ENCODE data around the gene RGS10.
"Not testable (repeated sequence)": the region's sequence is repeated elsewhere in the genome, so short reads cannot be mapped to it uniquely, and the experiment has no call there.

Gene RGS10

GRCh38 chr10:119465085-119465484 lies 77.4 kb downstream of the RGS10 start:
- no peak for DNase-seq

GRCh38 chr10:119463195-119463594 lies 79.3 kb downstream of the RGS10 start:
- not testable (repeated sequence) for DNase-seq

- DNase-seq, result no peak
These were observed 79.7 kb downstream of the RGS10 start for GRCh38 chr10:119462773-119463172.

GRCh38 chr10:119461923-119462322 lies 80.6 kb downstream of the RGS10 start:
- no peak for DNase-seq

- no peak for DNase-seq
These were observed 81.1 kb downstream of the RGS10 start for GRCh38 chr10:119461380-119461779.

- no peak for DNase-seq
These were observed 81.9 kb downstream of the RGS10 start for GRCh38 chr10:119460369-119461195.

- no peak for DNase-seq
These were observed 82.7 kb downstream of the RGS10 start for GRCh38 chr10:119459681-119460340.

GRCh38 chr10:119457966-119458766 lies 84.4 kb downstream of the RGS10 start:
- DNase-seq, result no peak

- no peak for DNase-seq
These were observed 86.1 kb downstream of the RGS10 start for GRCh38 chr10:119456435-119456810.

- no peak for DNase-seq
These were observed 86.7 kb downstream of the RGS10 start for GRCh38 chr10:119455609-119456434.

GRCh38 chr10:119454990-119455389 lies 87.5 kb downstream of the RGS10 start:
- no peak for DNase-seq

- no peak for DNase-seq
These were observed 88.2 kb downstream of the RGS10 start for GRCh38 chr10:119454316-119454715.

- DNase-seq, result no peak
These were observed 89.2 kb downstream of the RGS10 start for GRCh38 chr10:119453313-119453712.

GRCh38 chr10:119452396-119452795 lies 90.1 kb downstream of the RGS10 start:
- no peak for DNase-seq

GRCh38 chr10:119451300-119451896 lies 91.1 kb downstream of the RGS10 start:
- DNase-seq, result no peak

GRCh38 chr10:119450606-119451299 lies 91.8 kb downstream of the RGS10 start:
- no peak for DNase-seq

Data from activated CD8-positive, alpha-beta memory T cell treated with anti-CD3 and anti-CD28 coated beads, Interleukin-2, amount 50 U/mL, for 48 hours (primary cell).